Pons (tissue), 1 donor: ENCODE data around the gene TNFAIP2.
"Not testable (repeated sequence)": the region's sequence is repeated elsewhere in the genome, so short reads cannot be mapped to it uniquely, and the experiment has no call there.

Source experiments
- DNase-seq: peaks from one replicate; pipeline ENCODE4 v3.0.0-alpha.2; 2016; ENCODE audit warnings: low spot score

Gene TNFAIP2

DNA sequence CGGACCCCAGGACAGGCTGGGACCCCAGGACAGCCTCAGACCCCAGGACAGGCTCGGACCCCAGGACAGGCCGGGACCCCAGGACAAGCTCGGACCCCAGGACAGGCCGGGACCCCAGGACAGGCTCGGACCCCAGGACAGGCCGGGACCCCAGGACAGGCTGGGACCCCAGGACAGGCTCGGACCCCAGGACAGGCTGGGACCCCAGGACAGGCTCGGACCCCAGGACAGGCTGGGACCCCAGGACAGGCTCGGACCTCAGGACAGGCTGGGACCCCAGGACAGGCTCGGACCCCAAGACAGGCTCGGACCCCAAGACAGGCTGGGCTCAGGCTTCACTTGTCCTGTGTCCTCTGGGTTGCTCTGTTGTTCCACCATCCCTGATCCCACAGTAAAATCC, 32.2 kb downstream of the TNFAIP2 start:
- not testable (repeated sequence) for DNase-seq

DNA sequence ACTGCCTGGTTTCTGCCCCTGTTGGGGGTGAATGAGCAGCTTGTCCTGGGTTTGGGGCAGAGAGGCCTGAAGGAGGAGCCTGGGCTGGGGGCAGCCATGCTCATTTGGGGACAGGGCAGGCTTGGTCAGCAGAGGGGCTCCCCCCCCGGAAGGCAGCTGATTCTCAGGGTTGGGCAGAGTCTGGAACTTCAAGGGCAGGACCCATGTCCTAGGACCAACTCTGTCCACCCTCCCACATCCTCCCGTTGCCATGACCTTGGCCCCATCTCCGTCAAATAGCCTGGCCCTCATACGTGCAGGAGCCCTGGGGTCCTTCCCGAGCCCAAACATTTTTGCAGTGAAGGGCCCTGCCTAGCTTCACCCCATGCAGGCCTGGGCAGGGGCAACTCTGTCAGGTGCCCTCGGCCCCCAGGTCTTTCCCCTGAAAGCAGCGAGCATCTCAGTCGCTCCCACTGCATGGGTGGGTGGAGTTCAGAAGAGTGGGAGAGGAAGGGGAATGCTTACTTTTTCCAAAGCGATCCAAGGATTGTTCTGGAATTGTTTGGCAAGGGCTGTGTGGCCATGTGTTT, 32.6 kb downstream of the TNFAIP2 start:
- DNase-seq: no peak

DNA sequence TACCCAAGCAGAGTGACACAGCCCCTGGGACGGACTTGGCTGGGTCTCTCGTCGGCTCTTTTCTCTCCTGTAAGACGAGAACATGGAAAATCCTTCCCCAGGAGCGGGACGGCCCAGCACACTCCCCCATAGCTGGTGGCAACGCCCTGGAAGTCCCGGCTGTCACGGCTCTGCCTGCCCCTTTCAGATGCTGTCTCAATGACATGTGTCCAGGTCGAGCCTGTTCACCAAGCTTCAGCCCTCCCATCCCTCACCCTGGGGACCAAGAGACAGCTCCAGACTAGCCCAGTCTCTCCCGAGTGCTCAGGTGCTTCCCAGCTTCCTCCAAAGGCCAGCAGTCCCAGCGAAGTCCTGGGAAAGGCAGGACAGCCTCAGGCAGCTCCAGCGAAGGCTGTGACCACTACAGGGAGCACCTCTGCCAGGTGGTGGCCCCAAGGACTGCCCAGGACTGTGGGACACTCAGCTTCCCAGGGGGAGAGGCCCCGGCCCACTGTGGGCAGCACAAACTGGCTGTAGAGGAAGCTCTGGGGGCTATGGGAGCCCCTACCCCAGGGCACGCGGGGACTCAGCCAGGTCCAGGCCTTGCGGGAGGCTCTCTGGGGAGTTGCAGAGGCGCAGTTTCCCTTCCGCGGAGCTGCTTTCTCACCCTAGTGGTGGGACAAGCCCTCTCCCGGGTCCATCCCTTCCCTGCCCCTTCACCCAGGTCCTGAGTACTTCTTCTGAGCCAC, 33.6 kb downstream of the TNFAIP2 start:
- no peak for DNase-seq

DNA sequence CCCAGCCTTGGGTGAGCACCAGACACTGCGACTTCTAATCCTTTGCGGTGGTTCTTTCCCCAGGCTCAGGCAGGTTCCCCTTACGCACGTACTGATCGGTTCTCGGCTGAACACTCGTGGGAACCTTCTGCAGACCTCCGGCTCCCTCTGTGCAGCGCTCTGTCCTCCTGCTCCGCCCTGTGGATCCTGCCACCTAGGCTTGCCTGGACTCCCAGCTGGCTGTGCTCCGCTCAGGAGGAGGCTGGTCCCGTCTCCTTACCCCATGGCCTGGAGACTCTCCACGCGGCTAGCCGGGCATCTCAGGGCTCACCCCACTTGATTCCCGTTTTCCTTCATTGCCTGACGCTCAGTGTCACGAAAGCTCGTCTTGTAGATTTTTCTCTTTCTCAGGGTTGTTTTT, 34.7 kb downstream of the TNFAIP2 start:
- no peak for DNase-seq

DNA sequence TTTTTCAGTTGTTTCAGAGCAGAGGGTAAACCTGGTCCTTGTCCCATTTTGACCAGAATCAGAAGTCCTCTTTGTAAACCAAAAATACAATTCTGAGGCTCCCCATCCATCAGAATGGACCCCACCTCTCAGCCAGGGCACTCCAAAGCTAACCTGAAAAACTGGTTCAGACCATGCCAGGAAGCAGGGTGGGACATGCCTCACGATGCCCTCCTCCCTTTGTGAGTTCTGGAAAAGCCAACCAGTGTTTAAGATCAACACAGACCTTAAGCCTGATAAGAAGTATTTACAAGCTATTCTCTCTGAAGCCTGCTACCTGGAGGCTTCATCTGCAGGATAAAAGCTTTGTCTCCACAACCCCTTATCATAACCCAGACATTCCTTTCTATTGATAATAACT, 35.4 kb downstream of the TNFAIP2 start:
- DNase-seq: no peak

DNA sequence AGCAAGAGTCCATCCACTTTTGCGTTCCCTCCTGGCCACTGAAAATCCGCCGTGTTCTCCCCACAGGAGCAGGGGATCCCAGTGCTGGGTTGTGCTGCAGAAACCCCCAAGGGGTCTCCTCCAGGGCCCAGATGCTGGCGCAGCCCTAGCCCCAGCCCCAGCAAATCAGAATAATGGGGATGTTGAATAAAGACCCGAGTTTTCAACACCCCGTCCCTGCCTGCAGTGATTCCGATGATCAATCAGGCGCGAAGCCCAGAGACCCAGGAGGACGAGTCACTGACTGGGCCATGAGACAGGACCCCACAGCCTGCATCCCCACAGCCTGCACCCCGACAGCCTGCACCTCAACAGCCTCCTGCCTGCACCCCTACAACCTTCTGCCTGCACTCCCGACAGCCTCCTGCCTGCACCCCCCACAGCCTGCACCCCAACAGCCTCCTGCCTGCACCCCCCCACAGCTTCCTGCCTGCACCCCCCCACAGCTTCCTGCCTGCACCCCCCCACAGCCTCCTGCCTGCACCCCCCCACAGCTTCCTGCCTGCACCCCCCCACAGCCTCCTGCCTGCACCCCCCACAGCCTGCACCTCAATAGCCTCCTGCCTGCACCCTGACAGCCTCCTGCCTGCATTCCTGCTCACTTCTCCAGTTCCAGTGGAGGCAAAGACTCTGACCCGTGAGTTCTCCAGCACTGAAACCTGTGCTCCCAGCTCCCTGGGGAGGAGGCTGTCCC, 37.2 kb downstream of the TNFAIP2 start:
- no peak for DNase-seq

DNA sequence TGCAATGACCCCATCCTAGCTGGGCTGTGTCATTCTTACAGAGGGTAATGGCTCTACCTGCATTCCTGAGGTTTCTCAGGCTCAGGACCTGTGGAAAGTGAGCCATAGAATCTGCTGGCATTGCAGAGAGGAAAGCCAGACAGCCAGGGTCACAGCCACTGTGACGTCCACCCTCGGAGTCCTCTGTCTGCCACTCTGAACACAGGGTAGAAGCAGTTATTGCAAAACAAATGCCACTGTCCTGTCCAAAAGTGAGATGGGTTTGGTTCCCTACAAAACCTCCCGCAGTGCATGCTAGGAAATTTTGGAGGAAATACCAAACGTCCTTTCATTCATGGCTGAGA, 37.8 kb downstream of the TNFAIP2 start:
- no peak for DNase-seq

DNA sequence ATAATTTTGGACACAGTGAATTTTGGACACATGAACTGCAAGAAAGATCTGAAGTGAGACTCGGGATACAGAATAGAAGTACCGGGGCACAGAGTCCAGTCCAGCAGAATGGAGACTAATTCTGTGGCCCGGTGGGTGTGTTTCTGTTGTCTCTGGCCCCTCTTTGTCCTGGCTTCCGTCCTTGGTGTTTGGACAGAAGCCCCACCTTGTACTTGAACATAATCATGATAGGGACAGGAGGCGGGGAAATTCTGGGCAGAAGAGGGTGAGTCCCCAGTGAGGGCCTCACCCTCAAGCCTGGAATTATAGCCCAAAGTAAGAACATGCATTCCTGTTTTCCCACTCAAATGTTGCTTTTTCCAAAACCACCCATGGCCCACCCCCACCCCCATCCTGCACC, 39.9 kb downstream of the TNFAIP2 start:
- DNase-seq: no peak

DNA sequence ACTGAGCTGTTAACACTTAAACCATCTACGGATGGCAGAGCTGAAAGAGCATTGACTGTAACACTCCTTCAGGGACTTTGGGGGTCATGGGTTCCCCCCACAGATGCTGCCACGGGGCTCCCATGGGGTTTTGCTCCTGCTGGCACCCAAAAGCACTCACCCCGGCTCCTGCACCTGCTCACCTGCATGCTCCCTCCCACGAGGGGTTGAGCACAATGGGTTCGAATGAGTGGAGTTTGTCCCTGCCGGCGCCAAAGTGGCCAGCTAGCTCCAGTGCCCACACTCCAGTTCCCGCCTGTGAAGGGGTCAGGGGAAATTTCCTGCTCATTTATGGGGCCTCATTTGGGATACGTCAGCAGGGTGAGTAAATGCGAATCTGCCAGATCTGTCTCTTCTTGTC, 40.7 kb downstream of the TNFAIP2 start:
- DNase-seq: no peak

DNA sequence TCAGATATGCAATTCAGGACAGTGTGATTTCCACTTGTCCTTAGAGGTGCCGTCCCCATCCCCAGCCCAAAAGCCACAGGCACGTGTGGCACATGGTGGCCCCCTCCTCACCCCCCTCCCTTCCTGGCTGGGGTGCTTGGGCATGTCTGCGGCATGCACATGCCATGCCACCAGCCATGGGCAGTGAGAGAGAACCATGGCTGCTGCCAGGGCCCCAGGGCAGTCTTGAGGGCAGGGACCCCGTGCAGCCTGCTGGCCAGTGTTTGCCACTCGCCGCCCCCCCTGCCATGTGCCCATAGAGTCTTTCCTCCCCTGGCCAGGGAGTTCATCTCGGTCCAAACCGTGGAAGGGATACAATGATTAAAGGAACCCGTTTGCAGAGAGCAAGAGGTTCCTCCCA, 41.5 kb downstream of the TNFAIP2 start:
- no peak for DNase-seq

DNA sequence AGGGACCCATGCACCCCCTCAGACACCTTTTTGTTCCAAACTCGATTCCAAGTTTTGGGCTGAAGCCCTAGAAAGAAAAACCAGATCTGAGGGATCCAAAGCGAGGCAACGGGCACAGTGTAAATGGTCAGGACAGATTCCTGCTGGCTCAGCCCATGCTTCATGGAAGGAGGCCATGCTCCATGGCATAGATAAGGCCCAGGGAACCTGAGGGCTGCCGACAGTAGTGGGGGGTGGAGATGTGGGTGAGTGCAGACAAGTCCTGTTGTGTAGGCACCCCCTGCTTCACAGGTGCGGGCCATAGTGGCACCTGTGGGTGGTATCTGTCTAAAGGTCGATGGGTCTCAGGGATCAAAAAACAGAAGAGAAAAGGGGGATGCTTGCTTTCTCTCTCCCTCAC, 42.1 kb downstream of the TNFAIP2 start:
- no peak for DNase-seq

DNA sequence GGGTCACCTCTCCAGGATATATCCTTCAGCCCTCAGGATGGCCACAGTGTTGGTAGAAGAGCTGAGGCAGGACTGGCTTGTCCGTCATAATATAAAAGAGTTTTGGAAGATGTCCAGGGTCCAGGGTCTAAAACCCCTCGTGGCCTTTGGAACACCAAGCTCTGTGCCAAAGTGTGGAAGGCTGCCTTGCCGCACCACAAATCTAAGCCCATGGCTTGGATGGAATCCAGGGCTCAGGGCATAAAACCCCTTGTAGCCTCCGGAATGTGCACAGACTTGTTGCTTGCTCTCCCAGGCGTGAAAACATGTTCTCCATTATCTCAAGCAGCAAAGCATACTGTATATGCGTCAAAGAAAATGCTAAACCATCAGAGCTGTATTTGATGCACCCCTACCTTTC, 46.7 kb downstream of the TNFAIP2 start:
- DNase-seq: no peak

DNA sequence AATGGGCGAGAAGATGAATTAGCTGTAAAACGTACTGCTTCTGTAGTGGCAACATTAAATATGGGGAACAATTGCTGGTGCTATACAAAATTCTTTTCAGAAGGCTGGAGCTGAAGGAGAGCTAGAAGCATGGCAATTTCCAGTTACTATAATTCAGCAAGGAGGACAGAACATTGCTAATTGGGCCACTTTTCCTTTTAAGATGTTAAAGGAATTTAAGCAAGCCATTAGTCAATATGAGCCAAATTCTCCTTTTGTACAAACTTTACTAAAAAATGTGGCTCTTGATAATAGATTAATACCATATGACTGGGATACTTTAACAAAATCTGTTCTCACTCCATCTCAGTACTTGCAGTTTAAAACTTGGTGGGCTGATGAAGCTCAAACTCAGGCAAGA, 47.9 kb downstream of the TNFAIP2 start:
- DNase-seq: not testable (repeated sequence)

DNA sequence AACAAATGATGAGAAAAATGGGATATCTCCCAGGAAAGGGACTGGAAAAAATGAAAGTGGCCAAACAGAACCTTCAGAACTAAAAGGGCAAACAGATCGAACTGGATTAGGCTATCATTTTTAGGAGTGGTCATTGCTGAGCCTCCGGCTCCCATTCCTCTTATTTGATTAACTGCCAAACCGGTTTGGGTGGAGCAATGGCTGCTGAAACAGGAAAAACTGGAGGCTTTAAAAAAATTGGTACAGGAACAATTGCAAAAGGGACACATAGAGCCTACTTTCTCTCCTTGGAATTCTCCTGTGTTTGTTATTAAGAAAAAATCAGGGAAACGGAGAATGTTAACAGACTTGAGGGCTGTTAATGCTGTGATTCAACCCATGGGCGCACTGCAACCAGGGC, 49.7 kb downstream of the TNFAIP2 start:
- DNase-seq: no peak

DNA sequence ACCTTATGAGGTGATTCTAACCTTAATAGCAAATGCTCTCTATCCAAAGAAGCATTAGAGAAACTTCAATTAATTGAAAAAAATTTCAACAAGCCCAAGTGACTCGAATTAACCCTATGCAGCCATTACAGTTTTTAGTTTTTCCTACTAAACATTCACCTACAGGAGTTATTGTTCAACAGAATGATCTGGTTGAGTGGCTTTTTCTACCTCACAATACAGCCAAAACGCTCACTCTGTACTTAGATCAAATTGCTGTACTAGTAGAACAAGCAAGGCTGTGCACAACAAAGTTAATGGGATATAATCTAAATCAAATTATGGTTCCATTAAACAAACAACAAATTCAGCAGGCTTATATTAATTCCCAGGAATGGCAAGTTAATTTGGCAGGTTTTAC, 50.6 kb downstream of the TNFAIP2 start:
- DNase-seq: not testable (repeated sequence)

DNA sequence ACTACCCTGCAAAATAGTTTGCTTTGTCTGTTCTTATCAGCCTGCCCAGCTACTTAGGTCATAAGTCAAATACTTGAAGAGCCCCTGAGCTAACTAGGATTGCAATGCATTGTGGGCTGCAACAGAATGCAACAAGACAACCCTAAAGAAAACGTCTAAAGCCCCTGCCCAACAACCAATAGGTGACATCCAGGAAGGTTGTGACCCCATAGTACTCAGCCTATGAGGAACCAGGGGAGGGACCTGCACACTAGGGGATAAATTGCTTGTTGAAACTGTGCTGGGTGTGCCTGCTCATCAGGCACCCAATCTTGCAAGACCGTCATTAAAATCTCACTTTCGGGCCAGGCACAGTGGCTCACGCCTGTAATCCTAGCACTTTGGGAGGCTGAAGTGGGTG, 52.9 kb downstream of the TNFAIP2 start:
- DNase-seq: not testable (repeated sequence)

DNA sequence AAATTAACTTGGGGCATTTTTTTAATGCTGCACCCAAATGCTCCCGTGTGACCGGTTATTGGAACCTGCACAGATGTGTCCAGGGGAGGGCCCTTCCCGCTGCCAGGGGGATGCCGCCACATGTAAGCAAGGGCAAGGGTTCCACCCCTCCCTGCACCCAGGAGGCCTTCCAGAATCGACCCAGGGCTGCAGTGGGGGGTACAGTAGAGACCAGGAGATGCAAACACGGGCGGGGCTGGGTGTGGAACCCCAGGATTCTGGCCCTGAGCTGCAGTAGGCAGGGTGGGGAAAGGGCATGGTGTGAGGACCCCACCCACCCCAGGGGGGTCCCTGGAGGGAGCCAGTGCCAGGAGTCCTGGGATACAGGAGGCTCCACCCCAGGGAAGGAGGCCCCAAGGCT, 54.1 kb downstream of the TNFAIP2 start:
- no peak for DNase-seq

DNA sequence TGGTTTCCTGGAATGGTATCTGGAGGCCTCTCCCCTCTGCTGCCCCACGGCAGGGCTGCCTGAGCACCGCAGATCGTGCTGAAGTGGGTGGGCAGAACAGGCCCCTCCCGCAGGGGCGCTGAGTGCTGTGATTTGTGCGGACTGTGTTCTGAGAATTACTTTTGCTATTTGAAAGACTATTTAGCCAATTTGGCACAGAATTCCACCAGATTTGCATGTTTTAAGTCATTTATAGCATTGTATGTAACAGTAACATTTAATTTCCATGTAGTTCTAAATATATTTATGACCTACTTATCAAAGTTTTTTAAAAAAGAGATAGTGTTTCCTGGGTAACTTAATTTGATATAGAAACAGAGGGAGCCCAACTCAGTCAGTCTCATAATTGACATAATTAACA, 55.3 kb downstream of the TNFAIP2 start:
- no peak for DNase-seq

DNA sequence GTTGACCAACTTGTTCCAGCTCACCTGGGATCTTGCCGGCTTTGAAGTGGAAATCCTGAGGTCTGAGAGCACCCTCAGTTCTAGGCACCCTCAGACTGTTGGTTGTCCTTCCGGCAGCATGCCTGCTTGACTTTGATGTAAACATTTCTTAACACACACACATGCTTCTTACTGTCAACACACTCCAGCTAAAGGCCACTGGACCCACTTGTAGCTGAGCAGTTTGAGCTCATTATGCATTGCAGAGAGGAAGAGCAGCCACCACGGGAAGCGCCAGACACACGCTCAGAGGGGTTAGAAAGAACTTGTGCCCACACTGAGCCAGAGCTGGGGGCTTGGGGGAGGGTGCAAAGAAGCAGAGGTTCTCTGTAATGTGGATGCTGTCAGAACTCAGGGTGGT, 55.8 kb downstream of the TNFAIP2 start:
- no peak for DNase-seq

DNA sequence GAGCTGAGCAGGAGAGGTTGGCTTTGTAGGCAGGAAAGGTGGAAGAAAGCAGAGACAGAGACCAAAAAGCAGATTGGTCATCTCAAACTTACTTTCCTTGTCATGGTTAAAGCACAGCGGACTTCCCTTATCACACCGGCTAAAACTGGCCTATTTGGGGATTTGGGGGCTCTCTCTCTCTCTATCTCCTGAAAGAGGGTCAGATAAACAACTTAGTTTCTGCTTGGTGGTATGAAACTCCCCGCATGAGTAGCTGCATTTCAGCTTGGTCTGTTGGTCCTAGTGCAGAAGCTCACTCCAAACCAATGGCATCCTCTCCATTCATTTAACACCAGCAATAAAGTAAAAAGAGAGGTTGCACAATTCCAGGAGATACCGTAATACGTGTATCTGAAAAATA, 57.1 kb downstream of the TNFAIP2 start:
- DNase-seq: no peak

DNA sequence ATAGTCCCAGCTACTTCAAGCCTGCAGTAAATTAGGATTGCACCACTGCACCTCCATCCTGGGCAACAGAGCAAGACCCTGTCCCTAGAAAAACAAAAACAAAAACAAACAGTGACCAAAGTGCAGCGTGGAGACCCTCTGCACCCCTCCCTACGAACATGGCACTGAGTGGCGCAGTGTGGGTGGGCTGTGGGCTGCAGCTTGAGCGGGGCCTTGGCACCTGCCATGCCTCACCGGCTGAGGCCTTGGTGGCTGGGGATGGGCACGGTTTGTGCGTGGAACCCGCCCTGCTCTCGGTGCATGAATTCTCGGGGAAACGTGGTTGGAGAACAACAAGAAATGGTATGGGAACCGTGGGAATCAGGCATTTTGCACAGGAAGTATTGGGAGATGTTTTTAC, 60.8 kb downstream of the TNFAIP2 start:
- DNase-seq: no peak

DNA sequence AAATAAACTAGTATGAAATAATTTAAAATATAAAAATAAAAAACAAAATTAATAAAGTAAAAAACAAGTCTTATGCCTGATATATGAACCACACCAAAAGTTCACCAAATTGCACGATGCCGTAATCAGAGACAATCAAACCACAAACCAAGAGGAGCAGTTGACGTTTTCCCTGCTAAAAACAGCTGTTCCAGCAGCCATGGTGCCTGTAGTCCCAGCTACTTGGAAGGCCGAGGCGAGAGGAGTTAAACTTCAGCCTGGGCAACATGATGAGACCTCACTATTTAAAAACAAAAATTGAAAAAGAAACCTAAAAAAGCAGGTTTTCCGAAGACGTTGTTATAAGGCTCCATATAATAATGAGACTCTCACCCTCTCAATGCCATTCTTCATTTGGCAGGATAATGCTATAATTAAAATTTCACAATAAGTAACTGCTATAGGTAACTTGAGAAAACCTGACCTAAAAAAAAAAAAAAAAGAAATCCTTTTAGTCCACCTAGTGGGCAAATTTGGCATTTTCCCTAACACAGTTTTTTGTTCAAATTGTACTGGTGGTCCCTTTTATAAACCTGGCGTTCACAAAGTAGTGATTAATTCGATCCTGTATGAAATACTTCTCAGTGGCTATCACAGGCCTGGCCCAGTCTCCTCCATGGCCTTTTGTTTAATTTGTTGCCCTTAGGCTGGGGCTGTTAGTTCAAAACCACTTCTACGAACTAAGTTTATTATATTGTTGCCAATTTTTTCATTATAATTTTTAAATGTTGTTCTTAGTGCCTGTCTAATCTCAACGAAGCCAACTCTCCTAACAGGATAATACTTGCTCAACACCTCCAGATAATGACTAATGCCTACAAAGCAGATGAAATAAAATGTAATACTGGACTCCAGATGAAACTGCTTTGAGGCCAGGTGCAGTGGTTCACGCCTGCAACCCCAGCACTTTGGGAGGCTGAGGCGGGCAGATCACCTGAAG, 62.1 kb downstream of the TNFAIP2 start:
- peak; percentile 15 for DNase-seq
